OCI-LY3 (cell line): Measurements from ENCODE around the gene CLEC18C.
"Not testable (repeated sequence)": the region's sequence is repeated elsewhere in the genome, so short reads cannot be mapped to it uniquely, and the experiment has no call there.

ENCODE experiments used
- EZH2phosphoT487 ChIP-seq: fragments of 200-600 bp; shearing (Covaris generic); IDR thresholded peaks from 2 replicates; pipeline ENCODE4 v1.6.1; 2018; ENCODE audit warnings: antibody characterized with exemption, mixed run types, low read depth
- TF ChIP-seq, protein P1 (sequence below): fragments of 200-600, 300-600 bp; sonication (generic); IDR thresholded peaks from 2 replicates; pipeline ENCODE4 v1.5.1; 2014; ENCODE audit warnings: antibody characterized with exemption, low read length, low read depth

GRCh38 chr16:70123822-70124221 lies 49.8 kb upstream of the CLEC18C start:
- TF ChIP-seq, protein P1, sequence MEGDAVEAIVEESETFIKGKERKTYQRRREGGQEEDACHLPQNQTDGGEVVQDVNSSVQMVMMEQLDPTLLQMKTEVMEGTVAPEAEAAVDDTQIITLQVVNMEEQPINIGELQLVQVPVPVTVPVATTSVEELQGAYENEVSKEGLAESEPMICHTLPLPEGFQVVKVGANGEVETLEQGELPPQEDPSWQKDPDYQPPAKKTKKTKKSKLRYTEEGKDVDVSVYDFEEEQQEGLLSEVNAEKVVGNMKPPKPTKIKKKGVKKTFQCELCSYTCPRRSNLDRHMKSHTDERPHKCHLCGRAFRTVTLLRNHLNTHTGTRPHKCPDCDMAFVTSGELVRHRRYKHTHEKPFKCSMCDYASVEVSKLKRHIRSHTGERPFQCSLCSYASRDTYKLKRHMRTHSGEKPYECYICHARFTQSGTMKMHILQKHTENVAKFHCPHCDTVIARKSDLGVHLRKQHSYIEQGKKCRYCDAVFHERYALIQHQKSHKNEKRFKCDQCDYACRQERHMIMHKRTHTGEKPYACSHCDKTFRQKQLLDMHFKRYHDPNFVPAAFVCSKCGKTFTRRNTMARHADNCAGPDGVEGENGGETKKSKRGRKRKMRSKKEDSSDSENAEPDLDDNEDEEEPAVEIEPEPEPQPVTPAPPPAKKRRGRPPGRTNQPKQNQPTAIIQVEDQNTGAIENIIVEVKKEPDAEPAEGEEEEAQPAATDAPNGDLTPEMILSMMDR = not testable (repeated sequence)
- TF ChIP-seq EZH2phosphoT487 = not testable (repeated sequence)
